Skeletal muscle satellite cell (primary cell): ENCODE measurements around the gene C3orf49.

Experiments
- H3K27me3 ChIP-seq: 2 replicates; pipeline ENCODE4 v1.7.0; 2013; ENCODE audit warnings: low read length; ENCODE audit not compliant: control insufficient read depth, insufficient read depth
- H3K36me3 ChIP-seq: 2 replicates; pipeline ENCODE4 v1.7.0; 2013; ENCODE audit warnings: mild to moderate bottlenecking, control low read depth, low read length; ENCODE audit not compliant: insufficient read depth
- H3K4me1 ChIP-seq: 2 replicates; pipeline ENCODE4 v1.7.0; 2013; ENCODE audit warnings: low read length; ENCODE audit not compliant: control insufficient read depth, insufficient read depth
- H3K4me2 ChIP-seq: 2 replicates; pipeline ENCODE4 v1.7.0; 2013; ENCODE audit warnings: mild to moderate bottlenecking, low read length
- H3K4me3 ChIP-seq: 2 replicates; pipeline ENCODE4 v1.7.0; 2013; ENCODE audit warnings: low read length
- H3K9ac ChIP-seq: 2 replicates; pipeline ENCODE4 v1.7.0; 2013; ENCODE audit warnings: mild to moderate bottlenecking, low read depth, low read length, moderate library complexity
- H3K9me3 ChIP-seq: replicated peaks from 2 replicates; pipeline ENCODE4 v1.7.0; 2013; ENCODE audit warnings: mild to moderate bottlenecking, control low read depth, low read length

C3orf49 gene

DNA sequence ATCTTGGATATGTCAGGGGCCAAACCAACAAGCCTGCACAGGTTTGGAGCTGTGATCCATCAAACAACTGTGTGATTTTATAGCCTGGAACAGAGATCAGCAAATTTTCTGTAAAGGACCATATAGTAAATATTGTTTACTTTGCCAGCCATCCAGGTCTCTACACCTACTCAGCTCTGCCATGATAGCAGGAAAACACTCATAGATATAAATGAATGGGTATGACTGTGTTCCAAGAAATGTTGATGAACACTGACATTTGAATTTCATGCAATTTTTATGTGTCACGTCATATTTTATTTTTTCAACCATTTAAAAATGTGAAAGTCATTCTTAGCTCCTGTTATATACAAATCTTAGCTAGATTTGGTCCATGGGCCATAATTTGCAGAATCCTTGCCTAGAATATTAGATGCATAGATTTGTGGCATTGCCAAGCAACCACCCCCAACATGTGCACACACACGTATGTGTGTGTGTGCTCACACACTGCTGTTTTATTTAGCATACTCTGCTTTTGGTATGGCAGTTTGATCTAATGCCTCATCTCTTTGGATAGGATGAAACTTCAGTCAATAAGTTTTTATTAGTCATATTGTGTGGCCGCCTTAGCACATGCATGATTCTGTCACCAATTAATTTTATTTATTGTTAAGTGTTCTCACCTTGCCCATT lies 51.0 kb downstream of the C3orf49 start:
- Histone ChIP-seq H3K36me3 (no peaks in the 10 kb centered on the region), H3K27me3 (no peaks in the 10 kb centered on the region), H3K9ac (no peak overlapping the region), H3K4me3 (no peak overlapping the region), H3K4me1 (peaks cover 32% of the 10 kb centered on the region), H3K4me2 (peak overlapping the region; percentile 36), H3K9me3 (no peaks in the 10 kb centered on the region)

DNA sequence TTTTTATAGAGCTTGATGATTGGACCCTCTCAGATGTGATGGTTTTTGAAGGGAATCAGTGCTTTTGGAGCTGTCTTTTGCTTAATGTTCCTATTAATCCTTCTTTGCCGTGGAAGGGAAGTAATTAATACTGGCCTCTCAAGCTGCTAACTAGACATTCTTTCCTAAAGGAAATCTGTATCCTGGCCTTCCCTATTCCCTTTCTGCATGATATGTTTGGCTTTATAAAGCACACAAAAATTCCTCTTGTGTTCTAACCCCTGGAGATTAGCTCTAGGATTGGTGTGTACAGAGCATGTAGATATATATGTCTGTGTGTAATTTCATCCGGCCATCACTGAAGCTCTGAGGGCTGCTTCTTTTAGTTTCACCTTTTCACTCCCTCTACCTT lies 51.5 kb downstream of the C3orf49 start:
- Histone ChIP-seq H3K9me3 (no peaks in the 10 kb centered on the region), H3K4me1 (peaks cover 30% of the 10 kb centered on the region), H3K4me3 (no peak overlapping the region), H3K4me2 (peak overlapping the region; percentile 36), H3K36me3 (no peaks in the 10 kb centered on the region), H3K9ac (no peak overlapping the region), H3K27me3 (no peaks in the 10 kb centered on the region)

DNA sequence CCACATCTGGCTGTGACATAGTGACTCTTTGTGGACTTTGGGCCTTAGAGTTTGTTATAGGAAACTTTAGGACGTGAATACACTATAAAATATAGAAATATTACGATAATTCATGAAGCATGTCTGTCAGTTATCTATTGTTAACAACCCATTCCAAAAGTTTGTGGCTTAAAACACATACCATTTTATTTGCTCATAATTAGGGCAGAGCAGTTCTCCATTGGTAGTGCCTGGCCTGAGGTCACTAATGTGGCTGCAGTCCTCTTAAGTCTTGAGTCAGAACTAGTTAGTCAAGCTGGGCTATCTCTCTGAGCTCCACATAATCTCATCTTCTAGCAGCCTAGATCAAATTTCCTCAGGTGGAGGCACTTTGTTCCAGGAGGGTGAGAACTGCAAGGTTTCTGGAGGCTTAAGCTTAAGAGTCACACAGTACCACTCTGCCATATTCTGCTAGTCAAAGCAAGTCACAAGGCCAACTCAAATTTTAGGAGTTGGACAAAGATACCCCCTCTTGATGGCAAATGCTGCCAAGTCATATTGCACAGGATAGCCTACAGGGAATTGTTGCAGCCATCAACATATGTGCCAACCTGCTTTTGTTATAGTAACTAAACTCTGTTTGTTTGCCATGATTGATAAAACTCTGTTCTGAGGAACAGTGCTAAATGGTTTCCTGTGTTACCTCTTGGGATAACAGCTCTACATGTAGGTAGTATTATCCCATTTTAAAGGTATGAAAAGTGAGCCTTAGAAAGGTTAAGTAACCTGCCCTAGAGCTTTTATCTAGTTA lies 53.2 kb downstream of the C3orf49 start:
- H3K4me3 ChIP-seq: peak overlapping the region; percentile 19
- H3K36me3 ChIP-seq: no peaks in the 10 kb centered on the region
- H3K4me1 ChIP-seq: peaks cover 30% of the 10 kb centered on the region
- peak overlapping the region; percentile 40 for H3K4me2 ChIP-seq
- no peaks in the 10 kb centered on the region for H3K9me3 ChIP-seq
- H3K9ac ChIP-seq: no peak overlapping the region
- H3K27me3 ChIP-seq: no peaks in the 10 kb centered on the region

DNA sequence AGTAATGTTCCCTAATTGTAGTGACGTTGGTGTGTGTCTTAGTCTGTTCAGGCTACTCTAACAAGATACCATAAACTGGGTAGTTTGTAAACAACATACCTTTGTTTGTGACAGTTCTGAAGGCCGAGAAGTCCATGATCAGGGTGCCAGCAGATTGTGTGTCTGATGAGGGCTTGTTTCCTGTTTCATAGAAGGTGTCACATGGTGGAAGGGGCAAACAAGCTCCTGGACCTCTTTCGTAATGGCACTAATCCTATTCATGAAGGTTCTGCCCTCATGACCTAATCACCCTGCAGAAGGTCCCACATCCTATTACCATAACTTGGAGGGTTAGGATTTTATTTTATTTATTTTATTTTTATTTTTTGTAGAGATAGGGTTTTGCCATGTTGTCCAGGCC lies 55.7 kb downstream of the C3orf49 start:
- H3K36me3 ChIP-seq: no peaks in the 10 kb centered on the region
- H3K4me1 ChIP-seq: peaks cover 34% of the 10 kb centered on the region
- no peaks in the 10 kb centered on the region for H3K9me3 ChIP-seq
- H3K4me2 ChIP-seq: no peak overlapping the region
- H3K4me3 ChIP-seq: no peak overlapping the region
- H3K27me3 ChIP-seq: no peaks in the 10 kb centered on the region
- no peak overlapping the region for H3K9ac ChIP-seq

DNA sequence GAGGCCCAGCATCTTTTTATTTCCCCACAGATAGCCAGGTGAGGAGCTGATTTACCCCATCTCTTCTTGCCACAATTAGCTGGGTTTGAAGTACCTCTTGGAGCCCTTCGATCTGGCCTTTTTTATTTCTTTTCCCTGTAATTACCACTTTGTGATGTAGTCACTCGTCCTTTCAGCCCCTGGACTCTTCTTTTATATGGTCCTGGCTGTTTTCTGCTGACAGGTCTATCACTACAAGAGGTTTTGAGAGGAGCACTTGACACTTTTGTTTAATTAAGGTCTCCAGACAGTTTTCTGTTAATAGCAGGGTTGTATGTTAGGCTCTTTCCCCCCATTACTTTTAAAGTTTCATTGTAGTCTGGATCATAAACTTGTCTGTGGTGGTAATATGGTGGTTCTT lies 56.4 kb downstream of the C3orf49 start:
- Histone ChIP-seq H3K27me3 (no peaks in the 10 kb centered on the region), H3K4me3 (no peak overlapping the region), H3K4me1 (peaks cover 28% of the 10 kb centered on the region), H3K36me3 (no peaks in the 10 kb centered on the region), H3K4me2 (no peak overlapping the region), H3K9me3 (no peaks in the 10 kb centered on the region), H3K9ac (no peak overlapping the region)

DNA sequence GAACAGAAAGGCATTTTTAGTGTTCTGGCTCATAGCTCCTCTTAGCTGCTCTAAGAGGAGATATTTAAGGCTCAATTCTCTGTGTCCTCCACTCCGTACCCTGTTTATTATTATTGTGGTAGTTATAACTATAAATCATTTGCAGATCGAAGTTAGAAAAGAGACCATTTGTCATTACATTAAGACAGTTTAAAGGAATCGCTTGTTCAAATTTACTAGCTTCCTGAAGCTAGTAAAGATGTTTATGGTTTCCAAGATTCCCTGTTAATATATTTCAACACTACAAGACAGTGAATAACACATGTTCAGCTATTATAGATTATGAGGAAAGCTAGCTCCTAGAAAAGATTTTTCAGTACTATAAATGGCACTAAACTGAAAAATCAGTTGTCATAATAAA lies 57.2 kb downstream of the C3orf49 start:
- Histone ChIP-seq H3K27me3 (no peaks in the 10 kb centered on the region), H3K9me3 (no peaks in the 10 kb centered on the region), H3K4me1 (peaks cover 22% of the 10 kb centered on the region), H3K36me3 (no peaks in the 10 kb centered on the region), H3K4me2 (no peak overlapping the region), H3K4me3 (no peak overlapping the region), H3K9ac (no peak overlapping the region)

DNA sequence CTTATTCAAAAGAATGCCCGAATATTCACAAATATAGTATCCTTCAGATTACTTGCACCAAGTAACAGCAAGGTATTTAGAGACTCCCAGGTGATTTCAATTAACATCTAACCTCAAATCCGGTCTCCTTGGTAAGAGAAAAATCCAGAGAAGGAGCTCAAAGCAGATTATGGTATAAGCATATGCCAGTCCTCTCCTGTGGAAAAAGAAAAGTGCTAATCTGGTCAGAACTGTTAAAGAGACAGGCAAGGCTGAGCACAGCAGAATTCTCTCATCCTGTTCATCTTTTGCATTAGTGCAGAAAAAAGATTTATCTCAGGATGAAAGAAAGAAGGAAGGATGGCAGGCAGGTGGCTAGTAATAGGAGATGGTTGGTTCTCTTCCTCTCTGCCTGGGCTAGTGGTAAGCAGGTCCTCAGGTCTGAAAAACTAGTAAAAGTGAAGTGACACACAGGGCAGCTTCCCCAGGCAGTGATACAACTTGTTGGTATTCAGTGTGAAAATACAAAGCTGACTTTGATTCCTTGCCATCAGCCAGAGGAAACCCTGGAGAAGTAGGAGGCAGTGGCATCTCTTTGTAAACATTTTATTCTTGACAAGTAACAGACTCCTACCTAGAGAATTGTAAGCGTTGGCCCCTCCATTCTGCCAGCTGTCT lies 58.8 kb downstream of the C3orf49 start:
- Histone ChIP-seq H3K9ac (no peak overlapping the region), H3K4me1 (peaks cover 11% of the 10 kb centered on the region)

DNA sequence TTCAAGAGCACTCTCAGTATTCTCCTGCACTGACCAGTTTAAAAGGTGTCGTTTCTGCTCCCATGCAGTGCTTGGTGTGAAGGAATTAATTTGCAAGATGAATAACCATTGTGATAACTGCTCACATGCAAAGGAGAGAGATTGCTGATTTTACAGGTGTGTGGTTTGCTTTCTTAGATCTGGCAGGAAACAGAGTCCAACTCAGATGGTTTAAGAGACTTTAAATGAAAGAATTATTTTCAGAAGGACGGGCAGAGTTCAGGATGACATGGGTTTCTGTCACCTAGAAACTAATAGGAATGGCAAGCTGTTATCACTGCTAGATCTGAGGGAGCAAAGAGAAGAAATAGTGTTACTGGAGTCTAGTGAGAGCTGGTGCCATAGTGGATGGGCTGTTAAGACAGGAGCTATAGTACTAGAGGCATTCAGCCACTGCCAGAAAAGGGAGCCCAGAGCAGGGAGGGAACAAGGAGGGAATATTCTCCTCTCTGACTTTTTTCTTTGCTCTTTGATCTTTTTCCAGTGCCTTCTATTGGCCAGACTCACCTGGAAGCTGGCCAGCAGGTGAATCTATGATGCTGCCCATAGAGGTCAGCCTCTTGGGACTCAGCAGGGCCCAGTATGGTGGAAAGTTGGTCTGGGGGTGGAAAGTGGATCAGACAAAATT lies 59.4 kb downstream of the C3orf49 start:
- Histone ChIP-seq H3K27me3 (no peaks in the 10 kb centered on the region), H3K4me1 (peaks cover 11% of the 10 kb centered on the region), H3K4me2 (no peak overlapping the region), H3K4me3 (no peak overlapping the region), H3K9me3 (no peaks in the 10 kb centered on the region), H3K9ac (no peak overlapping the region), H3K36me3 (no peaks in the 10 kb centered on the region)

More for the DNA sequence above, 58.8 kb downstream of the C3orf49 start:
- no peaks in the 10 kb centered on the region for H3K36me3 ChIP-seq
- no peaks in the 10 kb centered on the region for H3K9me3 ChIP-seq
- no peak overlapping the region for H3K4me3 ChIP-seq
- H3K4me2 ChIP-seq: no peak overlapping the region
- H3K27me3 ChIP-seq: no peaks in the 10 kb centered on the region

DNA sequence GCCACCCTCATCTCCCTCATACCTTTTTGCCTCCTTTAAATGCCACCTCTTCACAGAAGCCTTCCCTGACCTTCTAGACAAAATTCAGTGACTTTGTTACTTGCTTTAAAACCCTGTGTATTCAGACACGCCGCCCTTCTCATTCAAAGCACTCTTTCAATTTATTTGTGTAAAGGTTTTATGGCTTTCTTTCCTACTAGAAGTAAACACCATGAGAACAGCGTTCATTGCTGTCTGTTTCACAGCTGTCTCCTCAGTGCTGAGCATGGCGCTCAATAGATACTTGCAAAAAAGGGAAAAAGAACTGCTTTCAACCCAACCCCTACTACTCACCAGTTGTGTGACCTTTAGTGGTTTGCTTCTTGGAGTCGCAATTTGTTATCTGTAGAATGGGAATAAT lies 61.6 kb downstream of the C3orf49 start:
- H3K9me3 ChIP-seq: no peaks in the 10 kb centered on the region
- H3K9ac ChIP-seq: no peak overlapping the region
- no peak overlapping the region for H3K4me2 ChIP-seq
- no peak overlapping the region for H3K4me3 ChIP-seq
- peaks cover 11% of the 10 kb centered on the region for H3K4me1 ChIP-seq
- no peaks in the 10 kb centered on the region for H3K27me3 ChIP-seq
- H3K36me3 ChIP-seq: no peaks in the 10 kb centered on the region

DNA sequence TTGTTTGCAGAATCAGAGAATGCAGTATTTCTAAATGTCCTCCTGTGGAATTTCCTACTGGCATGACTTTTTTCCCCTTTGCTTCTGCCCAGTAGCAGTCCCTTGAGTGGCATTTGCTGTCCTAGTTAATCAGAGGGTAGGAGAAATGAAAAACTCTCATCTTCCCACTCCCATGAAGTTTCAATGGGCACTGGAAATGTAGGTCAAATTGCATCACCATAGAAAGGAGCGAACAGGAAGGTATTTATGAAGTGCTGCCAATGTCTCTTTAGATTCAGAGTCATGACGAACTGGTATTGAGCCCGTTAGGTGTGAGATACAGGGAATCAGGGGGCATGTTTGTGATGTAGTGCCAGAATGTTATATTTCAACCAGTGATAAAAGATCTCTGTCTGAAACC lies 67.8 kb downstream of the C3orf49 start:
- no peak overlapping the region for H3K4me2 ChIP-seq
- H3K9ac ChIP-seq: no peak overlapping the region
- no peaks in the 10 kb centered on the region for H3K27me3 ChIP-seq
- no peaks in the 10 kb centered on the region for H3K9me3 ChIP-seq
- H3K4me1 ChIP-seq: no peaks in the 10 kb centered on the region
- no peak overlapping the region for H3K4me3 ChIP-seq
- peaks cover 4% of the 10 kb centered on the region for H3K36me3 ChIP-seq

DNA sequence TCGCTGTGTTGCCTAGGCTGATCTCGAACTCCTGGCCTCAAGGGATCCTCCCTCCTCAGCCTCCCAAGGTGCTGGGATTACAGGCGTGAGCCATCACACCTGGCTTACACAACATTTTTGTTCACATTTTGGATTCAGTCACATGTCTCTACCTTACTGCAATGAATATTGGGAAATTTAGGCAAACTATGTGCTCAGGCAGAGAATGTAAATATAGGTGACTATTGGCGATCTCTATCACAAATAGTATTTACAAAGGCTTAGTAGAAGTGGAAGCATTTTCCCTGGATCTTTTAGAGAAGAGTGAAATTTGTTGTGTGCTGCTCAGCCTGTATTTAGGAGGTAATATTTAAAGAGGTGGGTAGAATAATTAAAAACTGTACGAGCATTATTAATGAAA lies 72.4 kb downstream of the C3orf49 start:
- no peak overlapping the region for H3K4me2 ChIP-seq
- H3K36me3 ChIP-seq: peaks cover 4% of the 10 kb centered on the region
- H3K9me3 ChIP-seq: no peaks in the 10 kb centered on the region
- no peak overlapping the region for H3K9ac ChIP-seq
- no peaks in the 10 kb centered on the region for H3K27me3 ChIP-seq
- peaks cover 3% of the 10 kb centered on the region for H3K4me1 ChIP-seq
- no peak overlapping the region for H3K4me3 ChIP-seq
